ENCODE results near the gene SLC30A3. TPM values are rescaled to one million over a fixed set of nuclear protein-coding genes. Genes with fewer than 3 reads are reported as not detected.

SLC30A3 gene
- total and polyA plus RNA-seq, 2 of the 13 experiments (the other 11 are each of a cell fraction or from before 2014, with no cell fraction given), result 0.38 to 0.79 TPM

GRCh38 chr2:27264753-27265535 lies 2.1 kb upstream of the SLC30A3 start (continued):
- TF ChIP-seq ATF6 (CRISPR knock-in tag; conservative IDR thresholded peaks at IDR 0.05), result 0 out of 2 replicates have a peak, but pooled peaks have one; percentile 75
- 0 out of 2 replicates have a peak, but pooled peaks have one; percentile 30 for TF ChIP-seq ZNF761 (CRISPR knock-in tag; conservative IDR thresholded peaks at IDR 0.05)
- TF ChIP-seq SATB2 (CRISPR knock-in tag; IDR thresholded peaks at IDR 0.05), result no peak
- no peak for TF ChIP-seq NR2F6 (IDR thresholded peaks at IDR 0.05)
- peak; percentile 55; the same call in 1 of the 2 replicates for TF ChIP-seq NR2F6 (CRISPR knock-in tag; IDR thresholded peaks at IDR 0.05)
- TF ChIP-seq NFAT5 (CRISPR knock-in tag; IDR thresholded peaks at IDR 0.05), result peak; percentile 79; the same call in 1 of the 2 replicates
- peak; percentile 58; the same call in 1 of the 2 replicates for TF ChIP-seq ZNF710 (CRISPR knock-in tag; IDR thresholded peaks at IDR 0.05; ENCODE audit: borderline replicate concordance)
- no peak for TF ChIP-seq POLR2AphosphoS5 (IDR thresholded peaks at IDR 0.05; ENCODE audit: low read depth, low read length)
- TF ChIP-seq ZNF280D (CRISPR knock-in tag; IDR thresholded peaks at IDR 0.05), result 0 out of 2 replicates have a peak, but pooled peaks have one; percentile 59
- no peak for TF ChIP-seq ZNF816 (CRISPR knock-in tag; IDR thresholded peaks at IDR 0.05; ENCODE audit: borderline replicate concordance)
- peak; percentile 27; the same call in 1 of the 2 replicates for TF ChIP-seq FOSL1 (CRISPR knock-in tag; IDR thresholded peaks at IDR 0.05; ENCODE audit: borderline replicate concordance)
- no peak for TF ChIP-seq SKIL (CRISPR knock-in tag; IDR thresholded peaks at IDR 0.05; ENCODE audit: borderline replicate concordance)
- TF ChIP-seq FOSL2 (CRISPR knock-in tag; IDR thresholded peaks at IDR 0.05), result peak; percentile 68
